Breast epithelium (tissue), 4 donors: ENCODE data around the gene MYLK. TPM values are rescaled to one million over a fixed set of nuclear protein-coding genes. Genes with fewer than 3 reads are reported as not detected.

Experiments used
- DNase-seq, 2 donors: peaks; one replicate each; pipeline ENCODE4 v3.0.0-alpha.2; 2019; ENCODE audit warnings: low spot score in 2 of 2
- H3K27ac ChIP-seq, 2 donors: fragments of 200-600 bp; sonication (generic) in 1 of 2; one replicate each; pipeline ENCODE4 v1.5.1; 2016 to 2019; ENCODE audit warnings: mild to moderate bottlenecking in 1 of 2
- H3K27me3 ChIP-seq, 2 donors: fragments of 200-600 bp; sonication (generic) in 1 of 2; one replicate each; pipeline versions ENCODE4 v1.5.1 to v1.6.0; 2017 to 2019; ENCODE audit warnings: control low read depth in 1 of 2, mild to moderate bottlenecking in 1 of 2
- H3K36me3 ChIP-seq: fragments of 200-600 bp; one replicate; pipeline ENCODE4 v1.5.1; 2019
- H3K4me1 ChIP-seq, 2 donors: fragments of 200-600 bp; sonication (generic); one replicate each; pipeline ENCODE4 v1.5.1; 2016 to 2019; ENCODE audit warnings: control low read depth in 1 of 2
- H3K4me3 ChIP-seq, 3 donors: fragments of 200-600 bp; sonication (generic); 1 replicate in 2 of 3; 2 replicates in 1 of 3; pipeline ENCODE4 v1.5.1; 2016 to 2019; ENCODE audit warnings: mild to moderate bottlenecking in 3 of 3, moderate library complexity in 2 of 3
- H3K9me3 ChIP-seq, 2 donors: fragments of 200-600 bp; sonication (generic) in 1 of 2; one replicate each; pipeline ENCODE4 v1.5.1; 2016 to 2019; ENCODE audit warnings: control low read depth in 1 of 2
- POLR2A ChIP-seq: fragments of 450-650 bp; IDR thresholded peaks from one replicate; pipeline ENCODE4 v1.6.1; 2016; ENCODE audit warnings: antibody characterized with exemption, mild to moderate bottlenecking, moderate library complexity
- POLR2AphosphoS5 ChIP-seq, 3 donors: sonication (generic); formaldehyde crosslinking; IDR thresholded peaks; one replicate each; pipeline ENCODE4 v1.6.1; 2017; ENCODE audit warnings: antibody characterized with exemption in 3 of 3
- intact Hi-C: fragments of 100-400 bp; cut with DNase I; formaldehyde crosslinking; loops from one replicate; pipeline ENCODE4 v1.15.1; 2023; ENCODE audit warnings: low total_unique reads
- total RNA-seq, 3 donors: library from RNA; depleted of rRNA; stranded (reverse); fragments of >200 nt; gene quantifications; one replicate each; pipeline ENCODE4 v1.1.0, GENCODE V29; 2016
- TF ChIP-seq, protein P1 (sequence below), 3 donors: fragments of 450-650 bp; IDR thresholded peaks; one replicate each; pipeline ENCODE4 v1.5.1; 2016 to 2017; ENCODE audit warnings: antibody characterized with exemption in 3 of 3, mild to moderate bottlenecking in 3 of 3, moderate library complexity in 3 of 3

The MYLK gene
- total RNA-seq, 3 donors from 2014 or later, result 87.2 to 188 (median 181) TPM

- no peaks in the 10 kb centered on the region for H3K36me3 ChIP-seq
- no peak overlapping the region for H3K4me3 ChIP-seq
- TF ChIP-seq POLR2A (no peak), POLR2AphosphoS5 (IDR thresholded peaks at IDR 0.05) (no peak)
- TF ChIP-seq, protein P1, sequence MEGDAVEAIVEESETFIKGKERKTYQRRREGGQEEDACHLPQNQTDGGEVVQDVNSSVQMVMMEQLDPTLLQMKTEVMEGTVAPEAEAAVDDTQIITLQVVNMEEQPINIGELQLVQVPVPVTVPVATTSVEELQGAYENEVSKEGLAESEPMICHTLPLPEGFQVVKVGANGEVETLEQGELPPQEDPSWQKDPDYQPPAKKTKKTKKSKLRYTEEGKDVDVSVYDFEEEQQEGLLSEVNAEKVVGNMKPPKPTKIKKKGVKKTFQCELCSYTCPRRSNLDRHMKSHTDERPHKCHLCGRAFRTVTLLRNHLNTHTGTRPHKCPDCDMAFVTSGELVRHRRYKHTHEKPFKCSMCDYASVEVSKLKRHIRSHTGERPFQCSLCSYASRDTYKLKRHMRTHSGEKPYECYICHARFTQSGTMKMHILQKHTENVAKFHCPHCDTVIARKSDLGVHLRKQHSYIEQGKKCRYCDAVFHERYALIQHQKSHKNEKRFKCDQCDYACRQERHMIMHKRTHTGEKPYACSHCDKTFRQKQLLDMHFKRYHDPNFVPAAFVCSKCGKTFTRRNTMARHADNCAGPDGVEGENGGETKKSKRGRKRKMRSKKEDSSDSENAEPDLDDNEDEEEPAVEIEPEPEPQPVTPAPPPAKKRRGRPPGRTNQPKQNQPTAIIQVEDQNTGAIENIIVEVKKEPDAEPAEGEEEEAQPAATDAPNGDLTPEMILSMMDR (IDR thresholded peaks at IDR 0.05), result no peak
- H3K4me1 ChIP-seq, result peaks cover 3 to 4% of the 10 kb centered on the region in 2 donors
- intact Hi-C loops, result no loop called here
- no peak for DNase-seq
- H3K27ac ChIP-seq, result no peak overlapping the region
- H3K27me3 ChIP-seq, result no peaks in the 10 kb centered on the region
- no peaks in the 10 kb centered on the region for H3K9me3 ChIP-seq
These were observed 131.9 kb downstream of the MYLK start for GRCh38 chr3:123752228-123752627.

GRCh38 chr3:123751433-123751832 is 132.7 kb downstream of the MYLK start:
- no peak for DNase-seq
- H3K4me3 ChIP-seq, result no peak overlapping the region
- no peaks in the 10 kb centered on the region for H3K27me3 ChIP-seq
- no peak overlapping the region for H3K27ac ChIP-seq
- intact Hi-C loops, result no loop called here
- H3K36me3 ChIP-seq, result no peaks in the 10 kb centered on the region
- no peaks in the 10 kb centered on the region for H3K9me3 ChIP-seq
- H3K4me1 ChIP-seq, result no peaks in the 10 kb centered on the region
- no peak for TF ChIP-seq POLR2A

- Histone ChIP-seq H3K27me3 (no peaks in the 10 kb centered on the region), H3K36me3 (no peaks in the 10 kb centered on the region), H3K27ac (peak overlapping the region in 1 of 2 donors; percentile 30), H3K4me3 (no peak overlapping the region), H3K4me1 (no peaks in the 10 kb centered on the region), H3K9me3 (no peaks in the 10 kb centered on the region)
- DNase-seq, result no peak
- intact Hi-C loops, result no loop called here
- no peak for TF ChIP-seq POLR2AphosphoS5 (IDR thresholded peaks at IDR 0.05)
- TF ChIP-seq, protein P1 (IDR thresholded peaks at IDR 0.05), result no peak
- no peak for TF ChIP-seq POLR2A
These were observed 133.3 kb downstream of the MYLK start for GRCh38 chr3:123750659-123751420.

DNA sequence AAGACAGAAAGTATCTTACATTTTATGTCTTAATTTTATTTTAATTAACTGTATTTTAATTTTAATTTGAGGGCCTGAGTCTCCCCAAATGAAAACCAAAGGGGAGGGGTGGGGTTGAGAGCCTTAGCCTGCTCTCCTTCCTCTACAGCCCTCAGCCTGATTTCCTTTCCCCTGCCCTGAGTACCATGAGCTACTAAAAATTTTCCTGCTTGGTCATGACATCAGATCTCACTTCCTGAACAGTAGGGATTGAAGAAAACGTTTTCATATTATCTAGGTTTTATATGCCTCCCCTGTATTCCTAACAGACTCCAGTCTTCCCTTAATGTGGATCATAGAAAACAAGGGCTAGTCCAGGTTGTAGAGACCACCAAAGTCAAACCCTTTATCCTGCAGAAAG is 133.9 kb downstream of the MYLK start:
- no peaks in the 10 kb centered on the region for H3K4me1 ChIP-seq
- no peak overlapping the region for H3K27ac ChIP-seq
- H3K9me3 ChIP-seq, result no peaks in the 10 kb centered on the region
- H3K4me3 ChIP-seq, result no peak overlapping the region
- no peaks in the 10 kb centered on the region for H3K36me3 ChIP-seq
- intact Hi-C loops, result no loop called here
- H3K27me3 ChIP-seq, result no peaks in the 10 kb centered on the region
- DNase-seq, result no peak
- TF ChIP-seq POLR2A, result no peak
- TF ChIP-seq, protein P1 (IDR thresholded peaks at IDR 0.05), result no peak
- no peak for TF ChIP-seq POLR2AphosphoS5 (IDR thresholded peaks at IDR 0.05)

DNA sequence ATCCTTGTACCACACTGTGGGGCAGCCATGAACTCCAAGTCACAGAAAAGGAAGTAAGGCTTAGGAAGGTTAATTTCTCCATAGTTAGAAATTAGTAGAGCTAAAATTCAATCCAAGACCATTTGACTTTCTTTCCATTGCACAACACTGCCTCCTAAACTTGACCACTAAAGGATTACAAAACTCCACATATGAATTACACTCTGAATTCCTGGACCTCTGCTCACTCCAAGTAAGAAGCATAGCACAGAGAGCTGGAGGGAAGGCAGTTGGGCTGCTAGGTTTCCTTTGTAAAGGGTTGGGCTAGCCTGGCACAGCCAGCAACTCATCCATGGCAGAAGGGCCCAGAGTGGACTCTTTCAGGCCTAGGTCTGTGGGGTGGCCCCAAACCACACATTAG is 134.4 kb downstream of the MYLK start:
- no peak overlapping the region for H3K4me3 ChIP-seq
- H3K9me3 ChIP-seq, result no peaks in the 10 kb centered on the region
- H3K27me3 ChIP-seq, result no peaks in the 10 kb centered on the region
- H3K27ac ChIP-seq, result no peak overlapping the region
- H3K4me1 ChIP-seq, result no peaks in the 10 kb centered on the region
- intact Hi-C loops, result no loop called here
- TF ChIP-seq POLR2AphosphoS5 (IDR thresholded peaks at IDR 0.05) (no peak), POLR2A (no peak)
- TF ChIP-seq, protein P1 (IDR thresholded peaks at IDR 0.05), result no peak
- no peak for DNase-seq
- H3K36me3 ChIP-seq, result no peaks in the 10 kb centered on the region
